ENCODE measurements around the gene CCDC17. TPM values are rescaled to one million over a fixed set of nuclear protein-coding genes. Genes with fewer than 3 reads are reported as not detected.

Gene CCDC17
- total RNA-seq, 4 donors from 2014 or later: 3.2 to 6.5 (median 4.0) TPM

- no peak overlapping the region for H3K4me3 ChIP-seq
- no peaks in the 10 kb centered on the region for H3K9me3 ChIP-seq
- no peaks in the 10 kb centered on the region for H3K27me3 ChIP-seq
- DNase-seq (ENCODE audit: low spot score in 2 of 2): no peak
- H3K27ac ChIP-seq: no peak overlapping the region
- TF ChIP-seq EP300 (IDR thresholded peaks at IDR 0.05): no peak
- no peak for TF ChIP-seq CTCF (IDR thresholded peaks at IDR 0.05)
- no peak for TF ChIP-seq POLR2A (IDR thresholded peaks at IDR 0.05)
- TF ChIP-seq POLR2AphosphoS5 (IDR thresholded peaks at IDR 0.05): no peak
- WGBS: 91% methylated on average over 4 of the region's 4 CpGs
- peaks cover 27% of the 10 kb centered on the region for H3K36me3 ChIP-seq
- no peaks in the 10 kb centered on the region for H3K4me1 ChIP-seq
Measured at GRCh38 chr1:45594412-45594811, 29.4 kb downstream of the CCDC17 start.

GRCh38 chr1:45589861-45590260, 34.0 kb downstream of the CCDC17 start:
- Histone ChIP-seq H3K27me3 (no peaks in the 10 kb centered on the region), H3K4me3 (no peak overlapping the region), H3K9me3 (no peaks in the 10 kb centered on the region), H3K27ac (no peak overlapping the region), H3K36me3 (peaks cover 23% of the 10 kb centered on the region), H3K4me1 (peaks cover 18% of the 10 kb centered on the region)
- 39% methylated on average over 1 of the region's 1 CpG for whole genome bisulfite sequencing
- DNase-seq (ENCODE audit: low spot score in 2 of 2): no peak
- no peak for TF ChIP-seq POLR2A (IDR thresholded peaks at IDR 0.05)
- TF ChIP-seq CTCF (IDR thresholded peaks at IDR 0.05): no peak
- TF ChIP-seq EP300 (IDR thresholded peaks at IDR 0.05): no peak
- no peak for TF ChIP-seq POLR2AphosphoS5 (IDR thresholded peaks at IDR 0.05)

DNA sequence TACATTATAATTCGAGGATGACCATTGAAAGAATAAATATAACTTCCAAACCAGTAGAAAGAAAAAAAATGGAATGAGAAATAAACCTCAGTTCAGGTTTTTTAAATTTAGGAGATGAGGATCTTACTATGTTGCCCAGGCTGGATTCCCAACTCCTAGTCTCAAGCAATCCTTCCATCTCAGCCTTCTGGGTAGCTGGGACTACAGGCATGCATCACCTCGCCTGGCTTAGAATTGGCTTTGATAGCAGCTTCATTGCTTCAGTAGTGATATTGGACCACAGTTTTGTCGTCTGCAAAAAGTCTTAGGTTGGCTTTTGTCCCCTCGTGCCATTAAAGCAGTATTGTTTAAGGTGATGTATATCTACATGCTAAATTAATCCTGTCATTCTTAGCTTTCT, 37.1 kb downstream of the CCDC17 start:
- Histone ChIP-seq H3K4me3 (no peak overlapping the region), H3K27ac (no peak overlapping the region), H3K4me1 (peaks cover 23% of the 10 kb centered on the region), H3K36me3 (peaks cover 6% of the 10 kb centered on the region), H3K27me3 (no peaks in the 10 kb centered on the region), H3K9me3 (no peaks in the 10 kb centered on the region)
- WGBS: 79% methylated on average over 4 of the region's 4 CpGs
- no peak for DNase-seq (ENCODE audit: low spot score in 2 of 2)
- TF ChIP-seq CTCF (IDR thresholded peaks at IDR 0.05): no peak
- no peak for TF ChIP-seq EP300 (IDR thresholded peaks at IDR 0.05)
- TF ChIP-seq POLR2A (IDR thresholded peaks at IDR 0.05): no peak
- no peak for TF ChIP-seq POLR2AphosphoS5 (IDR thresholded peaks at IDR 0.05)

DNA sequence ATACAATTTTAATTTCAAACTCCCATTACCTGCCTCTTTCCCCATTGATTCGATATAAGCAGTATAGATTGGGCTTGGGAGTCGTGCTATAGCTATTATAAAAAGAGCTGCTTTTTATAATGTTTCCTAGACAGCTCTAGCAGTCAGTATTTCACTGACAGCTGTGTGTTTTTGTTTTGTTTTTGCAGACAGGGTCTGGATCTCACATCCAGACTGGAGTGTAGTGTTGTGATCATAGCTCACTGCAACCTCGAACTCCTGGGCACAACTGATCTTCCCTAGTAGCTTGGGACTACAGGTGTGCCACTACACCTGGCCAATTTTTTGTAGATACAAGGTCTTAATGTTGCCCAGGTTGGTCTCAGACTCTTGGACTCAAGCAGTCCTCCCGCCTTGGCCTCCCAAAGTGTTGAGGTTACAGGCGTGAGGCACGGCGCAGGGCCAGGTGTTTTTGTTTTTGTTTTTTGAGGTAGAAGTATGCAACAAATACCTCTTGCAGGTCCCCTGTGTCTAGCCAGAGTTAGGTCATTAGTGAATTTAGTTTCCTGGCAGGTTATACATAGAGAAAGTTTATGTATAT, 38.3 kb downstream of the CCDC17 start:
- H3K9me3 ChIP-seq: no peaks in the 10 kb centered on the region
- peak overlapping the region; percentile 89 for H3K27ac ChIP-seq
- peak overlapping the region; percentile 95 for H3K4me3 ChIP-seq
- H3K27me3 ChIP-seq: no peaks in the 10 kb centered on the region
- TF ChIP-seq POLR2A (IDR thresholded peaks at IDR 0.05) (no peak), CTCF (IDR thresholded peaks at IDR 0.05) (no peak), POLR2AphosphoS5 (IDR thresholded peaks at IDR 0.05) (no peak), EP300 (IDR thresholded peaks at IDR 0.05) (no peak)
- no peaks in the 10 kb centered on the region for H3K36me3 ChIP-seq
- WGBS: 39% methylated on average over 7 of the region's 7 CpGs
- peaks cover 23% of the 10 kb centered on the region for H3K4me1 ChIP-seq
- DNase-seq (ENCODE audit: low spot score in 2 of 2): no peak

DNA sequence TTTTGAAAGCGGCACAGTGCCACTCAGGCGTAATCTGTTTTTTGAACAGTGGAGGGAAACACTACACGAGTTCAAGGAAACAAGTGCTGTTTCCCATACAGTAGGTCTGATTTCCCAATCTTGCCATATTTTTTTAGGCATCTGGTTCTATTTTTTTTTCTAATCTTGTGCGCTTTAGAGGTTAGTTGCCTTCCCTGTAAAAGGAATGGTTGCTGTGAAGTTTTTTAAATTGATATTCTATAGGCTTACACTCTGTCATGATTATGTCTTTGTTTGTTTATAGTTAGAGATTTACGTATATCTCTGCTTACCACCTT, 38.8 kb downstream of the CCDC17 start:
- Histone ChIP-seq H3K27ac (peak overlapping the region; percentile 89), H3K36me3 (no peaks in the 10 kb centered on the region), H3K4me3 (peak overlapping the region; percentile 95), H3K9me3 (no peaks in the 10 kb centered on the region), H3K4me1 (peaks cover 23% of the 10 kb centered on the region), H3K27me3 (no peaks in the 10 kb centered on the region)
- 1% methylated on average over 5 of the region's 5 CpGs for WGBS
- no peak for DNase-seq (ENCODE audit: low spot score in 2 of 2)
- no peak for TF ChIP-seq POLR2A (IDR thresholded peaks at IDR 0.05)
- no peak for TF ChIP-seq CTCF (IDR thresholded peaks at IDR 0.05)
- TF ChIP-seq EP300 (IDR thresholded peaks at IDR 0.05): no peak

Data from suprapubic skin (tissue), 4 donors.